GM18873 (cell line): ENCODE data around the gene PDP2.
"Not testable (repeated sequence)": the region's sequence is repeated elsewhere in the genome, so short reads cannot be mapped to it uniquely, and the experiment has no call there.

Experiments used
- ATAC-seq: cut with Tn5 transposase; IDR thresholded peaks from one replicate; pipeline ENCODE4 v1.9.1; 2021; ENCODE audit warnings: mild to moderate bottlenecking, moderate library complexity, moderate number of reproducible peaks; ENCODE audit not compliant: unreplicated experiment, low FRiP score

The PDP2 gene

DNA sequence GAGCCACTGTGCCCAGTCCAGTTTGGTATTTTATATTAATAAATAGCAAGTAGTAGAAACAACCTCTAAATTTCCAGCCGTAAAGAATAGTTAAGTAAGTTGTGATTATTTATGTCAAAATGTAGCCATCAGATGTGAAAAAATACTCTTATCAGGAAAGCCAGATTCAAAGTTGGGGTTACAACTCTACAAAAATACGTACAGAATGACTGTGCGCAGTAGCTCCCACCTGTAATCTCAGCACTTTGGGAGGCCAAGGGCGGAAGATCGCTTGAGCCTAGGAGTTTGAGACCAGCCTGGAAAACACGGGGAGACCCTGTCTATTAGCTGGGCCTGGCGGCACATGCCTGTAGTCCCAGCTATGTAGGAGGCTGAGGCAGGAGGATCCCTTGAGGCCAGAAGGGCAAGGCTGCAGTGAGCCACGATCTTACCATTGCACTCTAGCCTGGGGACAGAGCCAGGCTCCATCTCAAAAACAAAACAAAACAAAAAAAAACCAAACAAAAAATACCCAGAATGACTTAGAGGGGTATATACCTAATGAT is 1.7 kb downstream of the PDP2 start:
- no peak for ATAC-seq

DNA sequence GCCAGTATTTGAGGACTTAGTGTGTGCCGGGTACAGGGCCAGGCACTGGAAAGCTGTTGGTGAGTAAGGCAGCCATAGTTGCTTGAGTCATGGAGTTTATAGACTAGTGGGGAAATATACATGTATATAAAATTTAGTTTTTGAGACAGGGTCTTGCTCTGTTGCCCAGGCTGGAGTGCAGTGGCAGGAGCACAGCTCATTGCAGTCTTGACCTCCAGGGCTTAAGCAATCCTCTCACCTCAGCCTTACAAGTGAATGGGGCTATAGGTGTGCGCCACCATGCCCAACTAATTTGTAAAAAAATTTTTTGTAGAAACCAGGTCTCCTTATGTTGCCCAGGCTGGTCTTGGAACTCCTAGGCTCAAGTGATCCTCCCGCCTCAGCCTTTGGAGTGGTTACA is 2.4 kb downstream of the PDP2 start:
- no peak for ATAC-seq

DNA sequence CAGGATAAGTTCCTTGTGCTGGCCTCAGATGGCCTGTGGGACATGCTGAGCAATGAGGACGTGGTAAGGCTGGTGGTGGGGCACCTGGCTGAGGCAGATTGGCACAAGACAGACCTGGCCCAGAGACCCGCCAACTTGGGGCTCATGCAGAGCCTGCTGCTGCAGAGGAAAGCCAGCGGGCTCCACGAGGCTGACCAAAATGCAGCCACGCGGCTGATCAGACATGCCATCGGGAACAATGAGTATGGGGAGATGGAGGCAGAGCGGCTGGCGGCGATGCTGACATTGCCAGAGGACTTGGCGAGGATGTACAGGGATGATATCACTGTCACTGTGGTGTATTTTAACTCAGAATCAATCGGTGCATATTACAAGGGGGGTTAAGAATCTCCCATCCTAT is 5.2 kb downstream of the PDP2 start:
- no peak for ATAC-seq

DNA sequence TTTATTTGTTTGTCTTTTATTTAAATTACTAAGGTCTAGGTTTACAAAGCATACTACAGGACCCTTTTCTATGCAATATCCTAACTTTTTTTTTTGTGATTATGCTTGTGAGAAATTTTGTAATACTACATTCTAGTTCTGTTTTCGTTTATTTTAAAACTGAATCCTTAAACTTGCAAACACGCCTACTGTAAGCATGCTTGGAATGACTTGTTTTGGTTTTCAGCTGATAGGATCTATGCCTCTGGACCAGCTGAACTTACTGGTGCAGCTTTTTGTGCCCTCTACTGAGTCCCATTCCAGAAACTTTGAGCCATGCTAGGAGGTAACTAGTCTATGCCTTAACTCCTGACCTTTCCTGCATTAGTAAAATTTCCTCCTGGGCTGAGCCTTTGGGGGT is 6.0 kb downstream of the PDP2 start:
- no peak for ATAC-seq

DNA sequence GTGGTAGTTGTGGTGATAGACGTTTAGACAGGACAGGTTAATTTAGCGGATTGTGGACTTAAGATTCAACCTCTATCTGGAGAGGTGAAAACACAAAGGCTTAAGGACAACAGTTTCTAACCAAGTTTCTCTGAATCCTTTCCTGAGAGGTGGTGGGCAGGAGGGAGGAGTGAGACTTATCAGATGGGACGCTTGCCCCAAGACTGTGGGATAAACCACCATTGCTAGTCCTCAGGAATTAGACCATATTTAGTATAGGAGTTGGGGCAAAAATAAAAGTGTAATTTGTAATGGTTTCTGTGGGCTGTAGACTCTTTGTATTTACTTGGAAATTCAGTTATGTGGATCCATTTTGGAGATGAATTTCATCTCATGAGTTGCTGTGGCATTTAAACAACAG is 6.6 kb downstream of the PDP2 start:
- ATAC-seq: no peak

DNA sequence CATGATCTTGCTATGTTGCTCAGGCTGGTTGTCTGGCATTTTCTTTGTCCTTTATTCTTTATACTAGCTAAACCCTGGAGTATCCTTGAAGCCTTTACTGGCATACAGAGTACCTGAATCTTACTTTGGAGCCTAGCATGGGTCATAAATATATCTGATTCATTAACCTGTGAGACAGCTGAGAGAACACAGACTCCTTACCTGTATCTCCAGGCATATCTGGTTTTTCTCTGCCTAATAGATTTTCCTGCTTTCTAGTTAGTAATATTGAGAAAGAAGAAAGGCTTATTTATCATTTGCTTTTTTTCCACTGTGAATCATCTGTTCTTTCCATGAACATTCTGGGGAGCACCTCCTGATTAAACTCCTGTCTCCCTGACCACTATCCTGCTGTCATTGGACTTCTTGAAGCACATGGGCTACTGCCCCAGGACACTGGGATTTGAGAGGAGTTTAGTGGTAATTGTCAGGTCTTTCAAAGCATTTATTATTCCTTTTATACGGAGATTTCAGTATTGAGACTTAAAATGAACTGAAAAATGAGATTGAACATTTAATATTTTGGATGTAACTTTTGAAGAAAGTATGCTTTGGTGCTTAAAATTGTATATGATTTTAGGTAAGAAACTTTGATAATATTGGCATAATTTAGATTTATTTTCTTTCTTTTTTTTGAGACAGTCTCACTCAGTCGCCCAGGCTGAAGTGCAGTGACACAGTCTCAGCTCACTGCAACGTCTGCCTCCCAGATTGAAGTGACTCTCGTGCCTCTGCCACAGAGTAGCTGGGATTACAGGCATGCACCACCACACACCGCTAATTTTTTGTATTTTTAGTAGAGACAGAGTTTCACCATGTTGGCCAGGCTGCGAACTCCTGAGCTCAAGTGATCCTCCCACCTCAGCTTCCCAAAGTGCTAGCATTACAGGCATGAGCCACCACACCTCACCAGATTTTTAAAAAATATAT is 8.6 kb downstream of the PDP2 start:
- no peak for ATAC-seq

DNA sequence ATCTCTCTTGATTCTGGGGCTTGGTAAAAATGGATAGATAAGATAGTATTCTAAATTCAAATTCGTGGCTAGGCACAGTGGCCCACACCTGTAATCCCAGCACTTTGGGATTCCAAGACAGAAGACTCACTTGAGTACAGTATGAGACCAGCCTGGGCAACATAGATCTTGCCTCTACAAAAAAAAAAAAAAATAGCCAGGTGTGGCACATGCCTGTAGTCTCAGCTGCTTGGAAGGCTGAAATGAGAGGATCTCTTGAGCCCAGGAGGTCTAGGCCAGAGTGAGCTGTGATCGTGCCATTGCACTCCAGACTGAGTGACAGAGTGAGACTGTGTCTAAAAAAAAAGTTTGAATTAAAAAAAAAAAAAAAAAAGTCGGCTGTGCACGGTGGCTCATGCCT is 9.3 kb downstream of the PDP2 start:
- ATAC-seq: no peak

DNA sequence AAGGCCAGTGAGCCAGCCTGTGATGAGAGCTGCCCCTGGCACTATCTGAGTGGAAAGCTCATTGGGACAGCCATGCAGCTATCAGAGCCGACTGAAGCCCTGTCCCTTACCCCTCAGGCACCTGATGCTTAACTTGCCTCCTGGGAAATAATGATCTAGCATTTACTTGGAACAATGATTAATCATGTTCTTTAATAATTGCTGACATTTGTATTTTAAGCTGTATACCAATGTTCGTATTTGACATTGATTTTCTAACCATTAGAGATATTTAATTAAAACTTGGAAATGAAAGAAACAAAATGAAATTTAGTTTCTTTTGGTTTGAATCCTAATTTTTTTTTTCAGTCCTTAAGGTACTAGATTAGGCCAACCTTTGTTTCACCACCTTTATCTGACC is 10.5 kb downstream of the PDP2 start:
- ATAC-seq: no peak

DNA sequence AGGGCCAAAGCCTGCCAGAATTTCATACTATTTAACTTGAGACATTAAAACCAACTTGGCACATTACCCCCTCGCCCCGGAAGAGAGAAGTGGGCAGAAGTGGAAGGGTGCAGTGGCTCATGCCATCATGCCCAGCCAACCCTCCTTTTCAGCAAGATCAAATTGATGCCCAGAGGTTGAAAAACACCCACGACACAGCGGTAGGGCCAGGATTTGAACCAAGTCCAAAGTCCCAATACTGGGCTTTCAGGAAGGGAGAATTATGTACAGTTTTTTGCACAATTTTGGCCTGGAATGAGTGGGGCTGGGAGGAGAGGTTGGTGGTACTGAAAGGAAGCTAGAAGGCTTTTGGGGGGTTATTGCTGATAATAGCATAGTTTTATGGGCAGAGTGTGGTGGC is 11.0 kb downstream of the PDP2 start:
- no peak for ATAC-seq

DNA sequence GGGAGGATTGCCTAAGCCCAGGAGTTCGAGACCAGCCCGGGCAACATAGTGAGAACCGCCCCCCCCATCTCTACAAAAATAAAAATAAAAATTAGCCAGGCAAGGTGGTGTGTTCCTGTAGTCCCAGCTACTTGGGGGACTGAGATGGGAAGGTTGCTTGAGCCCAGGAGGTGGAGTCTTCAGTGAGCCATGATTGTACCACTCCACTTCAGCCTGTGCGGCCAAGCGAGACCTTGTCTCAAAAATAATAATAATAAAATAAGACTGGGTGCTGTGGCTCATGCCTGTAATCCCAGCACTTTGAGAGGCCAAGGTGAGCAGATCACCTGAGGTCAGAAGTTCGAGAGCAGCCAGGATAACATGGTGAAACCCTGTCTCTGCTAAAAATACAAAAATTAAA is 11.5 kb downstream of the PDP2 start:
- no peak for ATAC-seq

DNA sequence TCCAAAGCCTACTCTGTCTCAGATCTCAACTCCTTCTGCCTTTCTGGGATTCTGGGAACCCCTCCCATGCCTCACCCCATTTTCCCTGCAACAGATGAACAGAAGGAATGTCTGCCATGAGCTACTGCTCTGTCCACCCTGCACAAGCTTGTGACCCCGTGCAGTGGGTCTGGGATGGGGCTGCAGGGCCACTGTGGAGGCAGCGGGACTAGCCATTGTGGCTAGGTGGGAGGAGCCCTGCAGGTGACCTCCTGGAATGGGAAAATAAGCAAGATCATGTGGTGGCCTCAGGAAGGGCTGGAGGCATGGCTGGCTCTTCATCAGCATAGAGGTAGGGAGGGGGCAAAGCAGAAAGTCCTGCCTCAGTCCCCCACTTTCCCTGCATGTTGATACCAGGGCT is 13.7 kb downstream of the PDP2 start:
- no peak for ATAC-seq

DNA sequence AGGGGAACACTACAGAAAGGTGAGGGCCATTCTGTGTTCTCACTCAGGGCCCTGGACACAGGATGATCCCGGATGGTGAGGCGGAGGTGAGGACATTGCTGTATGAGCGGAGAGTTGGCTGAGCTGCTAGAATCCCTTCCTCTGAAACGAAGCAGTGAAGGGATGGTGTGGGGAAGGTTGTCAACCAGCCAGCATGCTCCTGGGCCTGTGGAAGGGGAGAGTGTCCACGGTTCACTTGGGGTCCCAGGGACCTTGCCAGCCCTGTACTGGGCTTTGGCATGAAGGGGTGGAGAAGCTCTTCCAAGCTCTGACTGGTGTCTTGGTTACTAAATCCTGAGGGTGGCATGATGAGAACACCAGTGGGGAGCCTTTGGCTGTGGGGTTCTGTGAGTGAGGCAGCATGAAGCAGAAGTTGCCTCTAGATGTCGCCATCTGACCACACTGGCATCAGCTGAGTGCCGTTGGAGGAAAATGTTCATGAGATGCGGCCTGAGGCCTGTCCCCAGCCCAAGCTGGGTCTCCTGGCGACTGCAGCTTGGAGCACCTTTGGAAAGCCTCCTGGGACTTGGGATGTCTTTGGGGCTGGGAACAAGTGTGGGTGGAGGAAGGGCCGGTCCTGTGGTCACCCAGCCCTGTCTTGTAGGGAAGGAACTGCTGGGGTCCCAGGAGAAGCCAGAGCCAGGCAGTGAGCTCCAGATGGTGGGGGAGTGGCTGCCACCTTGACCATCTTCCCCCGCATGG is 14.8 kb downstream of the PDP2 start:
- ATAC-seq: no peak

DNA sequence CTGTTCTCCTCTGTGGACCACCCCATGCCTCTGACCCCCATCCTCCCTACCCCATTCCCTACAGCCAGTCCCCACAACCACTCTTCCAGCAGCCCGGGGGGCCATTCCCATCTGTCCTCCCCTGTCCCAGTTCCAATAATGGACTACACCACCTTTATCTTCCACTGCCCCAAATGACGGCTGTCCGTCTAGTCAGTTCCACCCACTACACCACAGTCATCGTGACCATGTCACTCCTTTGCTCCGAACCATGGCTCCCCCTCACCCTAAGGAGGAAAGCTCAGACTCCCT is 15.3 kb downstream of the PDP2 start:
- ATAC-seq: no peak

DNA sequence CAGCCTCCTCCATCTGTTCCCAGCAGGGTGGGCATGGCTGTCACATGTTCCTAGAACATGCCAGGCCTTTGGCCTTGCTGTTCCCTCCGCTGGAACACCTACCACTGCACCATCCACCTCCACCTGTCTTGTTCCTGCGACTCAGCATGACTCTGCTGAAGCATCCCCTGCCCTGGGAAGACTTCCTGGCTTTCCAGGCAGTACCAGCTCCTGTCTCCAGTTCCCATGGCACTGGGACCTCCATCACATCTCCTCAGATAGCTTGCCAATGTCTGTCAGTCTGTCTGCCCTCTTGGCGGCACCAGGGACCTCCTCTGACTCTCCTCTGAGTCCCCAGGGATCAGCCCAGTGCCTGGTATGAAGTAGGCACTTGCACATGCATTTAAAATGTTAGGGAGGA is 15.7 kb downstream of the PDP2 start:
- no peak for ATAC-seq

DNA sequence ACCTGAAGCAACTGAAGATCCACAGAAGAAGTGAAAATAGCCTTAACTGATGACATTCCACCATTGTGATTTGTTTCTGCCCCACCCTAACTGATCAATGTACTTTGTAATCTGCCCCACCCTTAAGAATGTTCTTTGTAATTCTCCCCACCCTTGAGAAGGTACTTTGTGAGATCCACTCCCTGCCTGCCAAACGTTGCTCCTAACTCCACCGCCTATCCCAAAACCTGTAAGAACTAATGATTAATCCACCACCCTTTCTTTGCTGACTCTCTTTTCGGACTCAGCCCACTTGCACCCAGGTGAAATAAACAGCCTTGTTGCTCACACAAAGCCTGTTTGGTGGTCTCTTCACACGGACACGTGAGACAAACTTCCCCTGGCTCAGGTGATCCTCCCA is 16.4 kb downstream of the PDP2 start:
- ATAC-seq: not testable (repeated sequence)

DNA sequence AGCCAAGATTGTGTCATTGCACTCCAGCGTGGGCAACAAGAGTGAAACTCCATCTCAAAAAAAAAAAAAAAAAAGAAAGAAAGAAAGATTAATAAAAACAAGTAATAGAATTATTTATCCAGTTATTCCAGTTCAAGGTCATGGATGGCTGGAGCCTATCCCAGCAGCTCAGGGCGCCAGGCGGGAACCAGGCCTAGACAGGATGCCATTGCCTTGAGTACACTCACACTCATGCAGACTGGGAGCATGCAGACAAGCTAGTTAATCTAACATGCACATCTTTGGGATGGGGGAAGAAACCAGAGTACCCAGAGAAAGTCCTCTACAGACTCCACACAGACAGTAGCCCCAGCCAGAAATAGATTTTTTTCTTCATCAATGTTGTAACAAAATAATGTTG is 17.9 kb downstream of the PDP2 start:
- ATAC-seq: no peak

DNA sequence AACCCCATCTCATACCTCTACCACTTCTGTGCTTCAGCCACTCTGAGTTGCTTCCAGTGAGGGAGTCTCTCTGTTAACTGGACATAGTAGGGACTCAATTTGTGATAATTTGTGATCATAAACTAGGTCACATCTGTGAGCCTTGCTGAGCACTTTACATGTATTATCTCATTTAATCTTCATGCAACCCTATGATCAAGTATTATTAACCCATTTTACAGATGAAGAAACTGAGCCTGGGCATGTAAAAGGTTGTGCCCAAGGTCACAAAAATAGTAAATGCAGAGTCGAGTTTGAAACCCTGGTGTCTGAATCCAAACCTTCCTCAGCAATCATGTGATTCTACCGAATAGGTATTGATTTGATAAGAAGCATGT is 18.6 kb downstream of the PDP2 start:
- no peak for ATAC-seq

DNA sequence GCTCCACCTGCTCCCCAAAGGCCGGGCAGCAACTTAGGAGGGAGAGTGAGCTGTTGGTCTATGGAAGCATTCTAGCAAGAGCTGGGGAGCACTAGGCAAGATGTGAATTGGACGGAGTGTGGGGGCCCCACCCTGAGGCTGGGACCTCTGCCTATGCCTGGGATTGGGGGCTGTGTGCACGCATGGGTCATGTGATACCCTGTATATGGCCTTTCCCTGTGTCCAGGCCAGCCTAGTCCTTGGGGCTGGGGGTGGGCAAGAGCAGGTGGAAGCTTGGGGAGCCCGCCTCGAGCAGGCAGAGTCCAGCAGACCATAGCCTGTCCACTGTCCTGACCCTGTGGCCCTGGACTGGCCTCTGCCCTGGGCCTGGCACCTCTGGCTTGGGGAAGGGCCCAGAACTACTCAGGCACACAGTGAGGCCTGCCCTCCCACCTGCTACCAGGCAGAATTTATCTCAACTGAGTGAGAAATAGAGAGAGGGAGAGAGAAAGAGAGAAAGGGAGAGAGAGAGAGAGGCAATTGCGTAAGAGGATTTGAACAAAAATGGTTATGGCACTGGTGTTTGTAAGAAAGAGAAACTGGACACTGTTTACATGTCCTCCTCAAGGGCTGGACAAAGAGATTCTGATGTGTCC is 19.1 kb downstream of the PDP2 start:
- ATAC-seq: no peak

DNA sequence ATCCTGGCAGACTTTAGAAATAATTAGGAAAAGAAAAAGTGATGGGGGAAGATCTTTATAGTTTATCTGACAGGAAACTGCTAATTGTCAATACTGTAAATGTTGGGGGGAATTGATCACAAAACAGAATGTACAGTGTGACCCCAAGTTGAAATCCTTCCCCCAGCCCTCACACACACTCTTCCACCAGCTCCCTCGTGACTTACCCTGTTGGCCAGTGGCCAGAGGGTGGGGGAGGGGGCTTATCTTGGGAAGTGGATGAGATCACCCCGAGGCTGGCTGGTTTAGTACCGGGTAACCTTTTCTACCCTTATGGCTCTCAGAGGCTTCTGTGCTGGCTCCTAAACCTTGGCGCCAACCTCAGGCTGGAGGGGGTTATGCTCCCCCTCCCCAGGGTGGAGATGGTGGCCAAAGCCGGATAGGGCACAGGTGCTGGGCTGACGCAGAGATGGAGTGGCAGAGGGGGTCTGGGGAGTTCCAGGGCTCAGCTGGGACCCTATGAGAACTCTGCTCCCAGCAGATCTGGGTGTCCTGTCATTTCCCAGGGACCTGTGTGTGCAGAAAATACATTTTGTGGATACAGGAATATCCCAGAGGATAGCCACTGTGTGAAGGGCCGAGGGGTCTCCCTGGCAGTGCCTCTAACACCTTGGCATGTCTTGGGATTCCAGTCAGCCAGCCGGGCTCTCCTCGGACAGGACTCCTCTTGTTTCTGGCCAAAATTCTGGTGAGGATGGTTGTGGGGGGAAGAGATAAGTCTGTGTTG is 19.8 kb downstream of the PDP2 start:
- ATAC-seq: no peak

DNA sequence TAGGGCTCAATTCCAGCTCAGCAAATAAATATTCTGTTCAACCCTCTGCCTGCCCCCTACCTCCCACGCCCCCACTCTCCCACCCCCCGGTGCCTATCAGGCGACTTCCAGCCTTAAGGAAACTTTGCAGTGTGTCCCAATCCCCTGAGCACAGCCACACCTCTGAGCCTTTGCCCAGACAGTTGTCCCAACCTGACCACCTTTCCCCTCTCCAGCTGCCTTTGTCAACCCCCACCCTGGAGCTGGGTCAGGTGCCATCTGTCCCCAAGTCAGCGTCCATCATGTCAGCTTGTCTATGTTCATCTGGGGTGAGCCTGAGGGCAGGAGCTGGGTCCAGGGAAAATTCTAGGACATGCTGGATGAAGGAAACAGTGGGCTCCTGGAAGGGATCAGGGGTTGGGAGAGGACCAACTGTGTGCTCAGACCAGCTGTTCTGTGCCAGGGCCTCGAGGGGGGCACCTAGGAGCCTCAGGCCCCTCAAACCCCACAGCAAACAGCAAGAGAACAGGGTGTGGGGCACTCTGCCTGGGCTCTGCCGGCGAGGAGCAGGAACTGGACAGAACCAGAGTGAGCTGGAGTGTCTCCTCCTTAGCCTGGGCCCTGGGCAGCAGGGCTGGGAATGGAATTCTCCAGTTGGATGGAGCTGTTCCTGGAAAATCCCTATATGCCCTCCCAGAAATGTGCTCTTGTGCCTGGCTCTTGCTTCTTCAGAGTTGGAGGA is 20.6 kb downstream of the PDP2 start:
- no peak for ATAC-seq
